ENCODE measurements around the gene ZNF549. TPM values are rescaled to one million over a fixed set of nuclear protein-coding genes. Genes with fewer than 3 reads are reported as not detected.

The ZNF549 gene
- total and polyA plus RNA-seq, 10 of the 15 experiments (the other 5 are each of a cell fraction or from before 2014, with no cell fraction given) = 0.73 to 4.0 (median 2.3) TPM

DNA sequence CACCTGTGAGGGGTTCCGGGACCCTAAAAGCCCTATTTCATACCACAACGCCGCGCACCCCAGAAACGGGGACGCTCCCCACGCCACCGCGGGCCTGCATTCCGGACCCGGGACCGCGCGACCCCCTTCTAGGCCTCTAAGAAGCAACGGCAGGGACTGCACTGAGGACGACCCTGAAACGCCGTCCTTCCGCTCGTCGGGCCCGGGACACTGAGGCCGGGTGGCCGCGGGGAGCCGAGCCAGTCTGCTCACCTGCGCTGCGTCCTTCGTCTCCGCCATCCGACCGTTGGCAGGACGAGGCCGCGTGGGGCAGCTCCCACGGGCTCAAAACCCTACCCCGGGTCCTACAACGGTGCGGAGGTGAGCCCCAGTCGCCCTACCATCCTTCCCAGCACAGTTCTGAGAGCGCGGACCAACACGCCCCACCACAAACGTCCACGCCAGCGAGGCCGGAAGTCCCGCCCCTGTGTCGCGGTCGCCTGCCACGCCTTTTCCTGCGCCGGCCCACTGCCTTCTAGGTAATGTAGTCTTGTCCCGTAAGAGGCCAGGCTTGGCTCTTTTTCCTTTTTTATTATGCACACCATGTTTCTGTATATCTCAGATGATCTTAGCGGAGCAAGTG is 32.4 kb downstream of the ZNF549 start, which contains the start of gene ZNF550 (continued):
- TF ChIP-seq, protein P1, sequence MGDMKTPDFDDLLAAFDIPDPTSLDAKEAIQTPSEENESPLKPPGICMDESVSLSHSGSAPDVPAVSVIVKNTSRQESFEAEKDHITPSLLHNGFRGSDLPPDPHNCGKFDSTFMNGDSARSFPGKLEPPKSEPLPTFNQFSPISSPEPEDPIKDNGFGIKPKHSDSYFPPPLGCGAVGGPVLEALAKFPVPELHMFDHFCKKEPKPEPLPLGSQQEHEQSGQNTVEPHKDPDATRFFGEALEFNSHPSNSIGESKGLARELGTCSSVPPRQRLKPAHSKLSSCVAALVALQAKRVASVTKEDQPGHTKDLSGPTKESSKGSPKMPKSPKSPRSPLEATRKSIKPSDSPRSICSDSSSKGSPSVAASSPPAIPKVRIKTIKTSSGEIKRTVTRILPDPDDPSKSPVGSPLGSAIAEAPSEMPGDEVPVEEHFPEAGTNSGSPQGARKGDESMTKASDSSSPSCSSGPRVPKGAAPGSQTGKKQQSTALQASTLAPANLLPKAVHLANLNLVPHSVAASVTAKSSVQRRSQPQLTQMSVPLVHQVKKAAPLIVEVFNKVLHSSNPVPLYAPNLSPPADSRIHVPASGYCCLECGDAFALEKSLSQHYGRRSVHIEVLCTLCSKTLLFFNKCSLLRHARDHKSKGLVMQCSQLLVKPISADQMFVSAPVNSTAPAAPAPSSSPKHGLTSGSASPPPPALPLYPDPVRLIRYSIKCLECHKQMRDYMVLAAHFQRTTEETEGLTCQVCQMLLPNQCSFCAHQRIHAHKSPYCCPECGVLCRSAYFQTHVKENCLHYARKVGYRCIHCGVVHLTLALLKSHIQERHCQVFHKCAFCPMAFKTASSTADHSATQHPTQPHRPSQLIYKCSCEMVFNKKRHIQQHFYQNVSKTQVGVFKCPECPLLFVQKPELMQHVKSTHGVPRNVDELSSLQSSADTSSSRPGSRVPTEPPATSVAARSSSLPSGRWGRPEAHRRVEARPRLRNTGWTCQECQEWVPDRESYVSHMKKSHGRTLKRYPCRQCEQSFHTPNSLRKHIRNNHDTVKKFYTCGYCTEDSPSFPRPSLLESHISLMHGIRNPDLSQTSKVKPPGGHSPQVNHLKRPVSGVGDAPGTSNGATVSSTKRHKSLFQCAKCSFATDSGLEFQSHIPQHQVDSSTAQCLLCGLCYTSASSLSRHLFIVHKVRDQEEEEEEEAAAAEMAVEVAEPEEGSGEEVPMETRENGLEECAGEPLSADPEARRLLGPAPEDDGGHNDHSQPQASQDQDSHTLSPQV (IDR thresholded peaks at IDR 0.05) = no peak
- TF ChIP-seq EGR1 (IDR thresholded peaks at IDR 0.05; ENCODE audit: borderline replicate concordance in 1 of 2, low read depth in 2 of 2, low read length in 2 of 2) (no peak), HDAC2 (IDR thresholded peaks at IDR 0.05) (no peak), ZNF24 (IDR thresholded peaks at IDR 0.05) (no peak), HDAC6 (IDR thresholded peaks at IDR 0.05; ENCODE audit: unreplicated experiment) (no peak), RB1 (IDR thresholded peaks at IDR 0.05; ENCODE audit: borderline replicate concordance) (no peak), NFYA (IDR thresholded peaks at IDR 0.05; ENCODE audit: borderline replicate concordance, low read depth, low read length) (no peak), HCFC1 (IDR thresholded peaks at IDR 0.05; ENCODE audit: low read length) (peak; percentile 94), BCL11A (IDR thresholded peaks at IDR 0.05; ENCODE audit: low read depth, low read length) (no peak), ZNF622 (IDR thresholded peaks at IDR 0.05) (no peak), MTA2 (IDR thresholded peaks at IDR 0.05; ENCODE audit: low read depth) (no peak), POLR2A (IDR thresholded peaks at IDR 0.05; ENCODE audit: low read depth, low read length) (peak; percentile 91), MYC (IDR thresholded peaks at IDR 0.05; ENCODE audit: insufficient read depth, insufficient read length, insufficient replicate concordance, low read length, severe bottlenecking) (peak; percentile 35), SMAD5 (IDR thresholded peaks at IDR 0.05; ENCODE audit: low read depth) (0 out of 2 replicates have a peak, but pooled peaks have one; percentile 26)
- TF ChIP-seq, protein P2, sequence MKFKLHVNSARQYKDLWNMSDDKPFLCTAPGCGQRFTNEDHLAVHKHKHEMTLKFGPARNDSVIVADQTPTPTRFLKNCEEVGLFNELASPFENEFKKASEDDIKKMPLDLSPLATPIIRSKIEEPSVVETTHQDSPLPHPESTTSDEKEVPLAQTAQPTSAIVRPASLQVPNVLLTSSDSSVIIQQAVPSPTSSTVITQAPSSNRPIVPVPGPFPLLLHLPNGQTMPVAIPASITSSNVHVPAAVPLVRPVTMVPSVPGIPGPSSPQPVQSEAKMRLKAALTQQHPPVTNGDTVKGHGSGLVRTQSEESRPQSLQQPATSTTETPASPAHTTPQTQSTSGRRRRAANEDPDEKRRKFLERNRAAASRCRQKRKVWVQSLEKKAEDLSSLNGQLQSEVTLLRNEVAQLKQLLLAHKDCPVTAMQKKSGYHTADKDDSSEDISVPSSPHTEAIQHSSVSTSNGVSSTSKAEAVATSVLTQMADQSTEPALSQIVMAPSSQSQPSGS (IDR thresholded peaks at IDR 0.05; ENCODE audit: low read length) = no peak
- TF ChIP-seq, protein P3, sequence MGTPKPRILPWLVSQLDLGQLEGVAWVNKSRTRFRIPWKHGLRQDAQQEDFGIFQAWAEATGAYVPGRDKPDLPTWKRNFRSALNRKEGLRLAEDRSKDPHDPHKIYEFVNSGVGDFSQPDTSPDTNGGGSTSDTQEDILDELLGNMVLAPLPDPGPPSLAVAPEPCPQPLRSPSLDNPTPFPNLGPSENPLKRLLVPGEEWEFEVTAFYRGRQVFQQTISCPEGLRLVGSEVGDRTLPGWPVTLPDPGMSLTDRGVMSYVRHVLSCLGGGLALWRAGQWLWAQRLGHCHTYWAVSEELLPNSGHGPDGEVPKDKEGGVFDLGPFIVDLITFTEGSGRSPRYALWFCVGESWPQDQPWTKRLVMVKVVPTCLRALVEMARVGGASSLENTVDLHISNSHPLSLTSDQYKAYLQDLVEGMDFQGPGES (IDR thresholded peaks at IDR 0.05) = no peak
- TF ChIP-seq, protein P4, sequence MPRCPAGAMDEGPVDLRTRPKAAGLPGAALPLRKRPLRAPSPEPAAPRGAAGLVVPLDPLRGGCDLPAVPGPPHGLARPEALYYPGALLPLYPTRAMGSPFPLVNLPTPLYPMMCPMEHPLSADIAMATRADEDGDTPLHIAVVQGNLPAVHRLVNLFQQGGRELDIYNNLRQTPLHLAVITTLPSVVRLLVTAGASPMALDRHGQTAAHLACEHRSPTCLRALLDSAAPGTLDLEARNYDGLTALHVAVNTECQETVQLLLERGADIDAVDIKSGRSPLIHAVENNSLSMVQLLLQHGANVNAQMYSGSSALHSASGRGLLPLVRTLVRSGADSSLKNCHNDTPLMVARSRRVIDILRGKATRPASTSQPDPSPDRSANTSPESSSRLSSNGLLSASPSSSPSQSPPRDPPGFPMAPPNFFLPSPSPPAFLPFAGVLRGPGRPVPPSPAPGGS (IDR thresholded peaks at IDR 0.05; ENCODE audit: borderline replicate concordance, insufficient read depth, low read depth, low read length, poor library complexity, severe bottlenecking) = no peak
- TF ChIP-seq, protein P5, sequence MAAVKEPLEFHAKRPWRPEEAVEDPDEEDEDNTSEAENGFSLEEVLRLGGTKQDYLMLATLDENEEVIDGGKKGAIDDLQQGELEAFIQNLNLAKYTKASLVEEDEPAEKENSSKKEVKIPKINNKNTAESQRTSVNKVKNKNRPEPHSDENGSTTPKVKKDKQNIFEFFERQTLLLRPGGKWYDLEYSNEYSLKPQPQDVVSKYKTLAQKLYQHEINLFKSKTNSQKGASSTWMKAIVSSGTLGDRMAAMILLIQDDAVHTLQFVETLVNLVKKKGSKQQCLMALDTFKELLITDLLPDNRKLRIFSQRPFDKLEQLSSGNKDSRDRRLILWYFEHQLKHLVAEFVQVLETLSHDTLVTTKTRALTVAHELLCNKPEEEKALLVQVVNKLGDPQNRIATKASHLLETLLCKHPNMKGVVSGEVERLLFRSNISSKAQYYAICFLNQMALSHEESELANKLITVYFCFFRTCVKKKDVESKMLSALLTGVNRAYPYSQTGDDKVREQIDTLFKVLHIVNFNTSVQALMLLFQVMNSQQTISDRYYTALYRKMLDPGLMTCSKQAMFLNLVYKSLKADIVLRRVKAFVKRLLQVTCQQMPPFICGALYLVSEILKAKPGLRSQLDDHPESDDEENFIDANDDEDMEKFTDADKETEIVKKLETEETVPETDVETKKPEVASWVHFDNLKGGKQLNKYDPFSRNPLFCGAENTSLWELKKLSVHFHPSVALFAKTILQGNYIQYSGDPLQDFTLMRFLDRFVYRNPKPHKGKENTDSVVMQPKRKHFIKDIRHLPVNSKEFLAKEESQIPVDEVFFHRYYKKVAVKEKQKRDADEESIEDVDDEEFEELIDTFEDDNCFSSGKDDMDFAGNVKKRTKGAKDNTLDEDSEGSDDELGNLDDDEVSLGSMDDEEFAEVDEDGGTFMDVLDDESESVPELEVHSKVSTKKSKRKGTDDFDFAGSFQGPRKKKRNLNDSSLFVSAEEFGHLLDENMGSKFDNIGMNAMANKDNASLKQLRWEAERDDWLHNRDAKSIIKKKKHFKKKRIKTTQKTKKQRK (IDR thresholded peaks at IDR 0.05; ENCODE audit: low read depth, low read length) = peak; percentile 46; the same call in 1 of the 2 replicates

Data from GM12878 (cell line).